T follicular helper cell (primary cell): ENCODE data around the gene EIF1.
A peak's percentile ranks its signal among the peaks of the same experiment; 100 is the strongest.

Source experiments
- DNase-seq: peaks from one replicate; pipeline ENCODE4 v3.0.0-alpha.2; 2020; ENCODE audit warnings: low read depth

EIF1 gene

DNA sequence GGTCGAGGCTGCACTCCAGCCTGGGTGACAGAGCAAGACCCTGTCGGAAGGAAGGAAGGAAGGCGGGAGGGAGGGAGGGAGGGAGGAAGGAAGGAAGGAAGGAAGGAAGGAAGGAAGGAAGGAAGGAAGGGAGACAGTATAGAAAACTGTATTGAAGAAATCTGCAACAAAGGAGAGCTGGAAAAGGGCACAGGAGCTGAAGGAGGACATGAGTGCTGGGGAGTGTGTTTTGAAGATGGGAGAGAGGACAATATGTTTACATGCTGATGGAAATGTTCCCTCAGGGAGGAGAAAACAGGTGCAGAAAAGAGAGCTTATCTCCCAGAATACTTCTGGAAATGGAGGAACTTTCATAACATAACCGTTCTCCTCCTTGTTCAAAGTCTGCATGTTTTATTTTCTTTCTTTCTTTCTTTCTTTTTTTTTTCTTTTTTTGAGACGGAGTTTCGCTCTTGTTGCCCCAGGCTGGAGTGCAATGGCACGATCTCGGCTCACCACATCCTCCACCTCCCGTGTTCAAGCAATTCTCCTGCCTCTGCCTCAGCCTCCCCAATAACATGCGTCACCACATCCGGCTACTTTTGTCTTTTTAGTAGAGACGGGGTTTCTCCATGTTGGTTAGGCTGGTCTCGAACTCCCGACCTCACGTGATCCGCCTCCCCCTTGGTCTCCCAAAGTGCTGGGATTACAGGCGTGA is 48.4 kb downstream of the EIF1 start:
- DNase-seq: no peak

- DNase-seq: no peak
Measured at GRCh38 chr17:41737680-41738023, 49.0 kb downstream of the EIF1 start.

GRCh38 chr17:41738077-41738800 is 49.6 kb downstream of the EIF1 start:
- peak; percentile 60 for DNase-seq

GRCh38 chr17:41738801-41739112 is 50.1 kb downstream of the EIF1 start:
- no peak for DNase-seq

- DNase-seq: no peak
Measured at GRCh38 chr17:41739661-41740352, 51.1 kb downstream of the EIF1 start.

- DNase-seq: no peak
Measured at GRCh38 chr17:41740506-41740905, 51.8 kb downstream of the EIF1 start.

DNA sequence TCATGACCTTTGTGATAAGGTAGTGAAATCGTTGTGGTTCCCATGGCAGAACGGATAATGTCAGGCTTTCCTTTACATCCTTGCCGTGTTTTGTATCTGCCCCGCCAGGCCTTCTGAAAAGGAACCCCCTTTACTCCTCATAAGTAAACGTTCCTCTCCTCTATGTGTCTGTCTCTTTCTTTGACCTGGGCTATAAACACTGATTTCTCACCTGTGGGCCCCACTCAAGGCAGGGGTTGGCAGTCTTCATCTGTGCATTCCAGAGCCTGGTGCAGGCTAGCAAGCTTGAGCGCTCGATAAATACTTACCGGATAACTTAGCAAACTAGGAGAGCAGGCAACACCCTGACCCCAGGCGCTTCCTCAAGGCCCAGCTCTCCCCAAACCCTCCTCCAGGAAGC is 53.0 kb downstream of the EIF1 start:
- no peak for DNase-seq
